SIG-M5 treated with dmso at 0.1 percent for 504 hours (cell line): ENCODE data around the gene CYP3A5.

ENCODE experiments used
- DNase-seq: peaks from one replicate; lab custom pipeline; 2025; ENCODE audit not compliant: unreplicated experiment; lab: John Stamatoyannopoulos, UW

CYP3A5 gene

DNA sequence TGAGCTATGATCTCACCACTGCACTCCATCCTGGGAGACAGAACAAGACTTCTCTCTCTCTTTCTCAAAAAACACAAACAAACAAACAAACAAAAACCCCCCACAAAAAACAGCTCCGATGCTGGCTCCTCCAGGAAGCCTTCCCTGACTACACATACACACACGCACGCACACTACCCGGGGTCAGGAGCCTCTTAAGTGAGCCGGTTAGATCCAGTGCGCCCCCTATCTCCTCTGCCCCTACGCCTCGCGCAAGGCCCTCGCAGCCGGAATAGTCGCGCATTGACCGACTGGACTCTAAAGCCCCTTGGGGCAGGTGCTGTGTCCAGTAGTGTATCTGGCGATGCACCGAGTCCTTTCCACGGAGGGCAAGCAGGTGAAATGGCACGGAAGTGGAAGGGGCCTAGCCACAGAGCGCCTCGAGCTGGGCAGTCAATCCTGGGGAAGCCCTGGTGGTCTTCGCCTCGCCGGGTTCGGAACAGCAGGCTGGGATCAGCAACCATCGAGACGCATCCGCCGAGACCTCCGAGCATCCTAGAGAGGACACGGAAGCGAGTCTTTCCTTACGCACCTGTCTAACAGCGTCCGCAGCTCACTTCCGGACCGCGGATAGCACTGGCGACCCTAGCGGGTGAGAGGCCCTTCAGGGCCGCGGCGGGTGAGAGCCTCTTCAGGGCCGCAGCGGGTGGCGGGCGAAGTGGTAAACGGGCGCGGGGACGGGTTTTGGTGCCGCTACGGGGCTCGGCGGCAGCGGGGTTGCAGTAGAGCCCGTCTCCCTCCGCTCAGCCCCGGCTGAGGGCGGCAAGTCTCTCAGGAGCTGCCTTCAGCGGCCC, 63.2 kb downstream of the CYP3A5 start, which contains the start of gene ZSCAN25:
Gene ZSCAN25 (plus strand): TSS at position 588 of the 833 bp plus-strand sequence. CDS start 2,661 bp downstream, outside the sequence.
- DNase-seq: peak; percentile 89

DNA sequence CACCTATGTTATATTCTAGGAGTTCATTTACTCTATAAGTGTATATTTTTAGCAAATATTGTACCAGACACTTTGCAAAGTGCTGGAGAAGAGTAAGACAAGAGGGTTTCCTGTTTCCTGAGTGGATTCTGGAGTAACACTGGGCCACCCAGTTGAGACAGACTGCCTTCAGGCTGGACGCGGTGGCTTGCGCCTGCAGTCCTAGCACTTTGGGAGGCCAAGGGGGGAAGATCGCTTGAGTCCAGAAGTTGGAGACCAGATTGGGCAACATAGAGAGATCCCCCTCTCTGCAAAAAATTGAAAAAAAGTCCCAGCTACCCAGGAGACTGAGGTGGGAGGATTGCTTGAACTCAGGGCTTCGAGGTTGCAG, 63.8 kb downstream of the CYP3A5 start:
- no peak for DNase-seq

DNA sequence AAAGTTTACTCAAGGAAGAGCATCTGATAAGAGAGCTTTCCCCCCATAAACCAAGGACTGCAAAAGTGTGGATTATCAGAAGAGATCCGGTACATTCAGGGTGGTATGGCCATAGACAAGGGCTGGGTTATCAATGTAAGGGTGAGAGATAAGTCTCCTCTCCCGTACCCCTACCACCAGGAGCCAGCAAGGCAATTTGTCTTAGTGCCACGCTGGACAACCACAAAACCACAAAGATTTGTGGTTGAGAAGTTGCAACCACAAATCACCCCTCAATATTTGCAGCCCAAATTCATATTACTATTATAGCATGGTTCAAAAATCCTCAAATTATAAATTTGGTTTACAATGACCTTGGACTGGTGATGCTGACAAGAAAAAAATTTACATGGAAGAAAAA, 65.3 kb downstream of the CYP3A5 start:
- no peak for DNase-seq

DNA sequence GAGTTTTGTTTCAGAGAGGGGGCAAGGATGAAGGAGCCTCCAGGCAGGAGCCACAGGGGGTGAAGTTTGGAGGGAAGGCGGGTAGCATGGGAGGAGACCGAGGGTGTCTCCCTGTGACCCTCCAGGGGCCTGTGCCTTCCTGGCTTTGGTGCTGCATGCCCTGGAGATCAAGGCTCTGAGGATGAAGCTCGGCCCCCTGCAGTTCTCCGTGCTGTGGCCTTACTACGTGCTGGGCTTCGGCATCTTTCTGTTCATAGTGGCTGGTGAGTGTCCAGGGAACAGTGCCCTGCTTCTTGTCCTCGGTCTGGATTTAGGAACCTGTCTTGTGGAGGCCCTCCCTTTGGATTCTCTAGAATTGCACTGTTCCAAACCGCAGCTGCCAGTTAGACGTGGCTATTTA, 72.2 kb downstream of the CYP3A5 start:
- no peak for DNase-seq

DNA sequence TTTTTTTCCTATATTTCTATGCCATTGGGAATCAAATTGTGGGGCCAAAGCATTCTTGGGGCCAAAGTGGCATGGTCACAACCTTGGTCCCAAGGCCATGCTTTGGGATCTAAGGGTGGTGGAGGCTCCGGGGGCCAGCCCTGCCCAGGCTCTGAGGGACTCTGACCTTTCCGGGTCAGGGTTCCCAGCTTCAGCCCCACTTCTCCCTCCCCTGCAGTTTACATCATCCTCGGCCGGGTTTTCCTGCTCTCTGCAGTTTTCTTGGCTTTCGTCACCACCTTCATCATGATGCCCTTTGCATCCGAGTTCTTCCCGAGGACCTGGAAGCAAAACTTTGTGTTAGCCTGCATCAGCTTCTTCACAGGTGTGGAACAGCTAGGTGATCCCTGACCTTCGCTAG, 73.3 kb downstream of the CYP3A5 start:
- no peak for DNase-seq

DNA sequence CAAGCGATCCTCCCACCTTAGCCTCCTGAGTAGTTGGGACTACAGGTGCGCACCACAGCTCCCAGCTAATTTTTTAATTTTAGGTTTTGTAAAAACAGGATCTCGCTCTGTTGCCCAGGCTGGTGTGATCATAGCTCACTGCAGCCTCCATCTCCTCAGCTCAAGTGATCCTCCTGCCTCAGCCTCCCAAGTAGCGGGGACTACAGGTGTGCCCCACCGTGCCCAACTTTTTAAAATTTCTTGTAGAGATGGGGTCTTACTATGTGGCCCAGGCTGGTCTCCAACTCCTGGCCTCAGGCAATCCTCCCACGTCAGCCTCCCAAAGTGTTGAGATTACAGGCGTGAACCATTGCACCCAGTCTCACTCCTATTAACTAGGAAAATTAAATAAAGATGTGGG, 74.3 kb downstream of the CYP3A5 start:
- no peak for DNase-seq

DNA sequence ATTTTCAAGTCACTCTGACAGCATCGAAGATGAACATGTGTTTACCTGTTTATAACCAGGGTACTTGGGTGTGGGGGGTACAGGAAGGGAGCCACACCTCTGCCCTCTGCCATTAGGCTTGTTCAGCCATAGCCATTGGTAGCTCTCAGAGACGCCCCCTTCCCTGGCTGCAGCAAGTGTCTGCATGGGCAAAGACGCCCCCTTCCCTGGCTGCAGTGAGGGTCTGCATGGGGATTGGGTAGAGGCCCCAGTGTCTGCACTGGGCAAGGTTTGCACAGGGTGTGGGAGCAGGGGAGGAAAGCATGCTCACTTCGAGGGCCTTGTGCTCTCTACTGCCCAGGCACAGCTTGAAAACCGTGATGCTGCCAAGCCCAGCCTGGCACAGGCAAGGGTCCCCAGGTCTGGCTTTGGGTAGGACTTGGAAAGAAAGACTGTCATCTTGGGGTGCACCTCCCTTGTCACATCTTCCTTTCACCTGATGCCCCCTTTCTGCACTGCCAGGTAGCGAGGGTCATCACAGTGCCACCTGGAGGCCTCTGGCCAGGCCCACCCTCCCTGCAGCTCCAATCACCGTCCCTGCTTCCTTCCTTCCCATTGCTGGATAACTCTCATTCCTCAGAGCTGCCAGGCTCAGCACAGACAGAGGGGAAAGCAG, 78.0 kb downstream of the CYP3A5 start:
- DNase-seq: no peak

DNA sequence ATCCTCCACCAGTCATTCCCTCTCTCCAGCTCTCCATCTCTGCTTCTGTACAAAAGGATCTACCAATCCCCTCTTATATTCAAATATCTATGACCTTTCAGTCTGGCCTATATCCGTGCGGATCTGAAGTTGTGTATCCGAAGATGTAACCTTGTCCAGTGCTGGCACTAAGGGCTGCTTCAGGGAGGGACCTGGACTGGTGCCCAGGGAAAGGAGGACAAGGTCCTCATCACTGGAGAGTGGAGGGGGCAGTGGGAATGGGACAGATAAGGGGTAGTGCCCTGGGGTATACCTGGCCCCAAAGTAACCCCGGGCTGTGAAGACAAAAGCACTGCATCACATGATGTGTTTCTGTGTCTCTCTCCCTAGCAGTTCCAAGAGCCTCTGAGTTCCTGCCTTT, 80.0 kb downstream of the CYP3A5 start:
- DNase-seq: no peak
